ENCODE measurements around the gene TMEM183A.

Gene TMEM183A

GRCh38 chr1:203006948-203007871, at the start of gene TMEM183A:
TSS of gene TMEM183A (plus strand) at chr1:203007374. CDS start at chr1:203007466, 92 bp downstream.
- Histone ChIP-seq H3K4me3 (ENCODE audit: low read length) (peak within 1 kb of the TSS; percentile 89), H3K4me1 (ENCODE audit: control insufficient read depth, insufficient read depth, low read length) (peaks cover 6% of the 10 kb centered on the region), H3K27me3 (ENCODE audit: control insufficient read depth, insufficient read depth, low read length) (peaks cover 2% of the 10 kb centered on the region), H3K9me3 (ENCODE audit: control insufficient read depth, low read length) (no peaks in the 10 kb centered on the region), H3K36me3 (ENCODE audit: control insufficient read depth, insufficient read depth, low read length) (no peaks in the 10 kb centered on the region), H3K9ac (ENCODE audit: low read length) (peak within 1 kb of the TSS; percentile 89)

- peaks cover 31% of the 10 kb centered on the region for H3K4me1 ChIP-seq (ENCODE audit: control insufficient read depth, insufficient read depth, low read length)
- H3K9me3 ChIP-seq (ENCODE audit: control insufficient read depth, low read length), result no peaks in the 10 kb centered on the region
- no peaks in the 10 kb centered on the region for H3K36me3 ChIP-seq (ENCODE audit: control insufficient read depth, insufficient read depth, low read length)
- H3K9ac ChIP-seq (ENCODE audit: low read length), result peak within 1 kb of the TSS; percentile 95
- H3K4me3 ChIP-seq (ENCODE audit: low read length), result peak within 1 kb of the TSS; percentile 94
- no peaks in the 10 kb centered on the region for H3K27me3 ChIP-seq (ENCODE audit: control insufficient read depth, insufficient read depth, low read length)
These were observed 49.2 kb upstream of the TMEM183A start, which contains the start of gene ADIPOR1 for GRCh38 chr1:202957733-202958543. TSS of gene ADIPOR1 (minus strand) at chr1:202958312. CDS start at chr1:202951070, 7,242 bp downstream.

GRCh38 chr1:202958544-202959275, 48.5 kb upstream of the TMEM183A start:
- H3K27me3 ChIP-seq (ENCODE audit: control insufficient read depth, insufficient read depth, low read length), result no peaks in the 10 kb centered on the region
- peak overlapping the region; percentile 23 for H3K4me3 ChIP-seq (ENCODE audit: low read length)
- H3K9ac ChIP-seq (ENCODE audit: low read length), result peak overlapping the region; percentile 95
- H3K36me3 ChIP-seq (ENCODE audit: control insufficient read depth, insufficient read depth, low read length), result no peaks in the 10 kb centered on the region
- peaks cover 31% of the 10 kb centered on the region for H3K4me1 ChIP-seq (ENCODE audit: control insufficient read depth, insufficient read depth, low read length)
- H3K9me3 ChIP-seq (ENCODE audit: control insufficient read depth, low read length), result no peaks in the 10 kb centered on the region

- Histone ChIP-seq H3K9me3 (ENCODE audit: control insufficient read depth, low read length) (no peaks in the 10 kb centered on the region), H3K4me3 (ENCODE audit: low read length) (no peak overlapping the region), H3K36me3 (ENCODE audit: control insufficient read depth, insufficient read depth, low read length) (no peaks in the 10 kb centered on the region), H3K27me3 (ENCODE audit: control insufficient read depth, insufficient read depth, low read length) (no peaks in the 10 kb centered on the region), H3K9ac (ENCODE audit: low read length) (no peak overlapping the region), H3K4me1 (ENCODE audit: control insufficient read depth, insufficient read depth, low read length) (peaks cover 27% of the 10 kb centered on the region)
These were observed 47.9 kb upstream of the TMEM183A start for GRCh38 chr1:202959276-202959620.

GRCh38 chr1:202961220-202961880, 45.8 kb upstream of the TMEM183A start:
- no peak overlapping the region for H3K4me3 ChIP-seq (ENCODE audit: low read length)
- no peaks in the 10 kb centered on the region for H3K36me3 ChIP-seq (ENCODE audit: control insufficient read depth, insufficient read depth, low read length)
- H3K4me1 ChIP-seq (ENCODE audit: control insufficient read depth, insufficient read depth, low read length), result peaks cover 40% of the 10 kb centered on the region
- no peaks in the 10 kb centered on the region for H3K9me3 ChIP-seq (ENCODE audit: control insufficient read depth, low read length)
- H3K27me3 ChIP-seq (ENCODE audit: control insufficient read depth, insufficient read depth, low read length), result no peaks in the 10 kb centered on the region
- H3K9ac ChIP-seq (ENCODE audit: low read length), result no peak overlapping the region

- H3K27me3 ChIP-seq (ENCODE audit: control insufficient read depth, insufficient read depth, low read length), result no peaks in the 10 kb centered on the region
- no peaks in the 10 kb centered on the region for H3K36me3 ChIP-seq (ENCODE audit: control insufficient read depth, insufficient read depth, low read length)
- H3K9me3 ChIP-seq (ENCODE audit: control insufficient read depth, low read length), result no peaks in the 10 kb centered on the region
- peaks cover 43% of the 10 kb centered on the region for H3K4me1 ChIP-seq (ENCODE audit: control insufficient read depth, insufficient read depth, low read length)
- H3K9ac ChIP-seq (ENCODE audit: low read length), result peak overlapping the region; percentile 20
- no peak overlapping the region for H3K4me3 ChIP-seq (ENCODE audit: low read length)
These were observed 42.3 kb upstream of the TMEM183A start for GRCh38 chr1:202964791-202965410.

- Histone ChIP-seq H3K4me3 (ENCODE audit: low read length) (no peak overlapping the region), H3K9me3 (ENCODE audit: control insufficient read depth, low read length) (no peaks in the 10 kb centered on the region), H3K4me1 (ENCODE audit: control insufficient read depth, insufficient read depth, low read length) (peaks cover 43% of the 10 kb centered on the region), H3K27me3 (ENCODE audit: control insufficient read depth, insufficient read depth, low read length) (no peaks in the 10 kb centered on the region), H3K36me3 (ENCODE audit: control insufficient read depth, insufficient read depth, low read length) (no peaks in the 10 kb centered on the region), H3K9ac (ENCODE audit: low read length) (no peak overlapping the region)
These were observed 41.8 kb upstream of the TMEM183A start for GRCh38 chr1:202965422-202965821.

- no peaks in the 10 kb centered on the region for H3K36me3 ChIP-seq (ENCODE audit: control insufficient read depth, insufficient read depth, low read length)
- peaks cover 43% of the 10 kb centered on the region for H3K4me1 ChIP-seq (ENCODE audit: control insufficient read depth, insufficient read depth, low read length)
- H3K9ac ChIP-seq (ENCODE audit: low read length), result peak overlapping the region; percentile 93
- peak overlapping the region; percentile 71 for H3K4me3 ChIP-seq (ENCODE audit: low read length)
- H3K9me3 ChIP-seq (ENCODE audit: control insufficient read depth, low read length), result no peaks in the 10 kb centered on the region
- no peaks in the 10 kb centered on the region for H3K27me3 ChIP-seq (ENCODE audit: control insufficient read depth, insufficient read depth, low read length)
These were observed 40.9 kb upstream of the TMEM183A start for GRCh38 chr1:202966006-202966898.

GRCh38 chr1:202967684-202968281, 39.4 kb upstream of the TMEM183A start:
- Histone ChIP-seq H3K36me3 (ENCODE audit: control insufficient read depth, insufficient read depth, low read length) (no peaks in the 10 kb centered on the region), H3K4me1 (ENCODE audit: control insufficient read depth, insufficient read depth, low read length) (peaks cover 43% of the 10 kb centered on the region), H3K27me3 (ENCODE audit: control insufficient read depth, insufficient read depth, low read length) (no peaks in the 10 kb centered on the region), H3K4me3 (ENCODE audit: low read length) (peak overlapping the region; percentile 11), H3K9me3 (ENCODE audit: control insufficient read depth, low read length) (no peaks in the 10 kb centered on the region), H3K9ac (ENCODE audit: low read length) (peak overlapping the region; percentile 60)

GRCh38 chr1:202968351-202968750, 38.8 kb upstream of the TMEM183A start:
- Histone ChIP-seq H3K4me1 (ENCODE audit: control insufficient read depth, insufficient read depth, low read length) (peaks cover 43% of the 10 kb centered on the region), H3K4me3 (ENCODE audit: low read length) (no peak overlapping the region), H3K27me3 (ENCODE audit: control insufficient read depth, insufficient read depth, low read length) (no peaks in the 10 kb centered on the region)

More at GRCh38 chr1:202968351-202968750, 38.8 kb upstream of the TMEM183A start:
- Histone ChIP-seq H3K36me3 (ENCODE audit: control insufficient read depth, insufficient read depth, low read length) (no peaks in the 10 kb centered on the region), H3K9me3 (ENCODE audit: control insufficient read depth, low read length) (no peaks in the 10 kb centered on the region), H3K9ac (ENCODE audit: low read length) (no peak overlapping the region)

Data from mucosa of stomach (tissue), 1 donor.